GM18505 (cell line): ENCODE measurements around the gene ZNF644.

Experiments used
- ATAC-seq: cut with Tn5 transposase; IDR thresholded peaks from one replicate; pipeline ENCODE4 v1.9.1; 2021; ENCODE audit not compliant: unreplicated experiment
- POLR2A ChIP-seq: IDR thresholded peaks from 4 replicates; pipeline ENCODE4 v1.6.1; 2011; ENCODE audit warnings: borderline replicate concordance; ENCODE audit not compliant: insufficient read depth, insufficient read length; ENCODE audit errors: extremely low read depth

The ZNF644 gene

DNA sequence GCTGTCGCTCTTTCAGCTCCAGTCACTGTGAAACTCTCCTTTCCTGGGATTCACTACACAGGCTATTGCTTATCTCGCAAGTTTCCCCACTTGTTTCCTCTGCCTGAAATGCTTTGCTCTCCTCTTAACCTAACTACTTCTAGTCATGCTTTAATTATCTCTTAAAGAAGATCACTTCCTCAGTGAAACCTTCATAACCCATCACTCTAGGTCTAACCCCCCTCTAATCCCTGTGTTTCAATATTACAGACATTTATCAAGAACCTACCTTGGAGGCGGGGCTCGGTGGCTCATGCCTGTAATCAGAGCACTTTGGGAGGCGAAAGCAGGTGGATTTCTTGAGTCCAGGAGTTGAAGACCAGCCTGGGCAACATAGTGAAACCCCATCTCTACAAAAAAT lies 16.7 kb upstream of the ZNF644 start:
- no peak for ATAC-seq
- no peak for TF ChIP-seq POLR2A

DNA sequence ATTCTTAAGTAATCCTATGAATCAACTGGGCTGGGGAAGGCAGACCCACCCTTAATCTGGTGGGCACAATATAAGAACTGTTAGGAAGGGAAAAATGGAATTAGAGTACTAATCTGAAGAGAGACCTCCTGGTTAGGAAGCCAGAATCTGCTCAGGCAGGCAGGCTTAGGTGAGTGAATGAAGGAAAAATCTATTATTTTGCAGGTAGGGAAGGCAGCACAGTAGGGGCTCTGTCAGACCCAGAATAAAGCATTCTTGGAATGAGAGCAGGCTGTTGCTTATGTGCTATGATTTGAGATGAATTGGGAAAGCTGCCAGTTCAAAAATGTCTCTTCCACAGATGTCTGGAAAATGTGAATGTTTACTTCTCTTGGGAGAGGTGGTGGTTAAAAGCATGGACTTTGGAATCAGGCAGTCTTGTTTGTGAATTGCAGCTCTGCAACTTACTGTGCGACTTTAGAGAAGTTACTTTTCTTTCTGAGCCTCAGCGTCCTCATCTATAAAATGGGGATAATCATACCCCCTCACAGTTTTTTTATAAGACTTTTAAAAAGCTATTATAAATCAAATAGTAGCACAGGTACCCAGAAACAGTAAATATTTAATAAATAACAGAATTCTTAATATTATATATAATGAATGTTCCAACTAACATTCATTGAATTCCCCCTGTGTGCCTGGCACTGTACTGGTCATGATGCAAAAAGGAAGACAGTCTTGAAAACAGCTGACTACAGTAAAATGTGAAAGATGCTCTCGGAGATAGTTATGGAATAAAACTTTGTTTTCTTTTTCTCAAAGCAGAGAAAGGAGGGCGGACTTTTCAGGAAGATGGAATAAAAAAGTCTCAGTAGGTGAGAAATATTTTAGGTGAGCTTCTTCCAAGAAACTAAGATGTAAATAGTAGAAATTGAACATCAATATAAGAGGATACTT lies 15.3 kb upstream of the ZNF644 start:
- no peak for TF ChIP-seq POLR2A
- no peak for ATAC-seq

DNA sequence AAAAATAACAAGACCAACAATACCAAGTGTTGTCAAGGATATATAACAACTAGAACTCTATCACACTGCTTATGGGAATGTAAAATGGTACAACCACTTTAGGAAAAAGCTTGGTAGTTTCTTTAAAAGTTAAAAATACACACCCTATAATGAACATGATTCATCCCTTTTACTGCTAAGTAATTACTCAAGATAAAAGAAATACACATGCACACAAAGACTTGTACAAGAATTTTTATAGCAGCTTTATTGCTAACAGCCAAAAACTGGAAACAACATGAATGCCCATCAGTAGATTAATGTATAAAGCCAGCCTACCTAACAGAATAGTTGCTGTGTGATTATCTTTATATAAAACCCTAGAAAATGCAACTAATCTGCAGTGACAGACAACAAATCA lies 10.5 kb upstream of the ZNF644 start:
- ATAC-seq = no peak

DNA sequence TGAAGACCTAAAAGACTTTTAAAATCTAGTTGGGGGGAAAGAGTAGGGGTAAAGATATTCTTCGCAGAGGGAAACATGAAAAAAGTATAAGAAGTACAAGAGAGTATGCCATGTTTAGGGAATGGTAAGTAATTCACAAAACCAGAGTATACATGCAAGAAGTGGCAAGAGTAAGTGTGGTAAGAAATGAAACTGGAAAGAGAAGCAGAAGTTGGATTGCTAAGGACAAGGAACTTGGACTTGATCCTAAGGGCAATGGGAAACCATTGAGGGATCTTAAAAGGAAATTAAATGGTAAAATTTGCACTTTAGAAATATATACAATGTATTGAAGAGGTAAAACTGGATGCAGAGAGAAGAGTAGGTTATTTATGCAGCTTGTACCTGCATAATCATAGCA lies 9.2 kb upstream of the ZNF644 start:
- no peak for ATAC-seq
- no peak for TF ChIP-seq POLR2A

More for the DNA sequence above, 10.5 kb upstream of the ZNF644 start:
- TF ChIP-seq POLR2A = no peak

DNA sequence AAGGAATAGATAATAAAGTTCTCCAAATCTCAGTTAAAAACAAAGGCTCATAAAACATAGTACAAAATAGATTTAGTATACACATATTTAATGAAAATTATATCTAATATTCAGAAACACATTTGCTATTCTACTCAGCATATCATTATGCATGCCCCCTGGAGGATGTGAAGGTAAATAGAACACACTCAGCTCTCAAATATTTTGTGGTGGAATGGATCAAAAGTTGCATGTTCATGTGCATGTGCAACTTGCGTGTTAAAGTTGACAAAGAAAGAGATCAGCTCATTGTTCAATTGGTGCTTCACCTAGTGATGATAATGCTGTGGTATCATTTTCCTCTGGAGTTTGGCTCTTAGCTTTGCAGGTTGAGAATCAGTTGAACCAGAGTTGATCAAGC lies 4.9 kb upstream of the ZNF644 start:
- no peak for TF ChIP-seq POLR2A
- no peak for ATAC-seq

DNA sequence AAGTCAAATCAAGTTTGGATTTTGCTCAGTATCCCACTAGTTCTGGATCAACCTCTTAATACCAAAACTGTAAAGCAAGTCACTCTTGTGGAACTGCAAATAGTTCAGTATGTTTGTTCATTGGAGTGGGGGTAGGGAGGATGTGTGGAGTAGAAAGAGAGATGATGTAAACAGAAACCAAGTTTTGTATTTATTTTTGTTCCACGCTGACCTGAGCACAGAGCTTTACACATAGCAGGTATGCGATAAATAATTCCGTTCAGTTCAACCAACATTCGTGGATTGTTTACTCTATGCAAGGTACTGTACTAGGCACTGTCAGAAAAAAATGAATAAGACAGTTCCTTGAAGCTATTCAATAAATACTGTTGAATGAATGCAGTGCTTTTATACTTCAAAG lies 4.5 kb upstream of the ZNF644 start:
- TF ChIP-seq POLR2A = no peak
- ATAC-seq = no peak

DNA sequence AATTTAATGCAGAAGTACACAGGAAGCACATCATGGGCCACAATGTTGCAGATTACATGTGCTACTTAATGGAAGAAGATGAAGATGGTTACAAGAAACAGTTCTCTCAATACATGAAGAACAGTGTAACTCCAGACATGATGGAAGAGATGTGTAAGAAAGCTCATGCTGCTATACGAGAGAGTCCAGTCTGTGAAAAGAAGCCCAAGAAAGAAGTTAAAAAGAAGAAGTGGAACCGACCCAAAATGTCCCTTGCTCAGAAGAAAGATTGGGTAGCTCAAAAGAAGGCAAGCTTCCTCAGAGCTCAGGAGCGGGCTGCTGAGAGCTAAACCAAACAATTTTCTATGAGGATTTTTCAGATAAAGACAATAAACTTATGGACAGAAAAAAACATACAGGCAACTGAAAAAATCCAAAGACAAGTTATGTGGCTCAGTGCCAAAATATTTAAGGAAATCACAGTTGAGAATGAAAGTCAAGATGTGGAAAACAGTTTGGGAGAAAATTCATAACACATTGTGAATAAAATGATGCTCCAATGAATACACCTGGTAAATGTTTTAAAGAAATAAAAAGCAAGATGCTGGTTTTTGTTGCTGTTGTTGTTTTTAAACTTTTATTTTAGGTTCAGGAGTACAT lies 2.8 kb upstream of the ZNF644 start:
- ATAC-seq = no peak
- no peak for TF ChIP-seq POLR2A

DNA sequence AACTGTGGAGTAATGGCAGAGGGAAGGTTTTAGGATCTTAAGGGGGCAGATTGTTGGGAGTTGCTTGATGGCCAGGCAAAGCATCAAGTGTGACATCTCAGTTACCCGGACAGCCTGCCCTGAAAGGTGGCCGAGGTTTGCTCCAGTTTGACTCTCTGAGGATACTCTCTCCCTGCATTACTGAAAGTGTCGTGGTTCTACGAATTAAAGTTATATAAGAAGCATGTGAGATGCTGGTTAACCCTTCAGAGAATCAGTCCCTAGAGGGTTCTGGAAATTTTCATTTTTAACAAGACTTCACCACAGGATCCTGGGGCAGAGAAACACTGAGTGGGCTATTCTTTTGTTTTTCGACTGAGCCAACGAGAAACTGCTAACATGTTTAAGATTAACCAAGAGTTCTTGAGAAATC lies 689 bp upstream of the ZNF644 start:
- TF ChIP-seq POLR2A = no peak
- no peak for ATAC-seq

DNA sequence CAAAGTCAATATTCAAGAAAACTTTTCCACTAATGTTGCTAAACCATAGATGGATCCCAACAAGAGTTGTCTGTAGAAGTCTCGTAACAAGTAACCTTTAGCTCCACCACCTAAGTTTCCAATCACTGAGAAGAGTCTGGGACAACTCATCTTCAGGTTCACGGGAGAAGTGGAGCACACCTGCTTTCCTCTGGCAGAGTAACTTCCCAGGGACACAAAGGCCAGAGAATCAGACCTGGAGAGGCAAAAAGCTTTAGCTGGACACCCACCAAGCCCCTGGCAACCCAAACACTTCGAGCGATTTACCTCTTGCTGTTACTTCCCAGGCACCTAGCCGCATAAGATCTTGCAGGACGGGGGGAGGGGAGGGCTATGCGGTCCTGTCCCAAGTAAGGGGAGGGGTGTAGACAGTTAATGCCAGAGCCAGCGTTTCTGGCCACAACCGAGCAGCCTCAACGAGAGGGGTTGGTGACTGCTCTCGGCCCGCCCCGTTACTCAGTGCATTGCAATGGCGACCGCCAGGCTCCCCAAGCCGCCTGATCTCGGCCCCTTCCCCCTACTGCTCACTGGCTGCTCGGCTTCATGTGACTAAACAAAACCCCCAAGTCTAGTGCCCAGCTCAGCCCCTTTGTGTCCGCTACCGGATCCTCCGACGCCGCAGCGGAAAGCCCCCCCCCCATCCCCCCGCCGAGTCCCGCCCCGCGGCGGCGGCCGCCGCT lies 709 bp downstream of the ZNF644 start:
- peak; percentile 45 for ATAC-seq
- TF ChIP-seq POLR2A = no peak

DNA sequence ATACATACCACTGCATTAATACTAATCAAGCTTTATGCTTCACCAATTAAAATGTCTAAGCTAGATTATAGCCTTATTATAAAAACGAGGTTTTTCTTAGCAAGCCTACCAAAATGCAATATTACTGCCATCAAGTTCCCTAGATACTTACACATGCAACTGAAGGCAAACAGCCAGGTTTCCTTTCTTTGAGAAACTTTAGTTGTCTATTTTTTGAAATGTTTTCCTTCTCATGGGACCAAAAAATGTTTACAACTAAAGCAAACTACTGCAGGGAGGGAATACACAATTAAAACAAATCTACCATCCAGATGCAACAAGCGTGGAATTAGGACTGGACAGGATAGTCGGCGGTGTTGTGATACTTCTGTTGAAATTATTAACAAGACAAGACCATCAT lies 1.3 kb downstream of the ZNF644 start:
- no peak for ATAC-seq
- TF ChIP-seq POLR2A = no peak

DNA sequence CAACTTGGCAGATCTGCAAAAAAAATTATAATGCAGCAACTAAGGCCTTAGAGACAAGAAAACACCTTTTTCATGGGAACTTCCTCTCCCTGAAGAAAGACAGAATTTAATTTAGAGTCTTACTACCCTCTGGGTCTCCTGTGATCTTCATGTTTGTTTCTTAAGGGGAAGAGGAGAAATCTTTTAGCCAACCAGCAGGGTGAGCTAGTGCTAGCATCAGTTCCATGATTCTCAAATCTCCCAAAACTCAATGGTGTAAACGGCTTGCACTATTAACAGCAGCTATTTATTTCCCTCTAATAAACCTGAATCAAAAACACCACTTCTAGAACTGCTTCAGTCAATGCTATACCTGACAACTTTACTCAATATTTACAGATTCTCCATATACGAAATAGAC lies 3.8 kb downstream of the ZNF644 start:
- TF ChIP-seq POLR2A = no peak
- ATAC-seq = no peak

DNA sequence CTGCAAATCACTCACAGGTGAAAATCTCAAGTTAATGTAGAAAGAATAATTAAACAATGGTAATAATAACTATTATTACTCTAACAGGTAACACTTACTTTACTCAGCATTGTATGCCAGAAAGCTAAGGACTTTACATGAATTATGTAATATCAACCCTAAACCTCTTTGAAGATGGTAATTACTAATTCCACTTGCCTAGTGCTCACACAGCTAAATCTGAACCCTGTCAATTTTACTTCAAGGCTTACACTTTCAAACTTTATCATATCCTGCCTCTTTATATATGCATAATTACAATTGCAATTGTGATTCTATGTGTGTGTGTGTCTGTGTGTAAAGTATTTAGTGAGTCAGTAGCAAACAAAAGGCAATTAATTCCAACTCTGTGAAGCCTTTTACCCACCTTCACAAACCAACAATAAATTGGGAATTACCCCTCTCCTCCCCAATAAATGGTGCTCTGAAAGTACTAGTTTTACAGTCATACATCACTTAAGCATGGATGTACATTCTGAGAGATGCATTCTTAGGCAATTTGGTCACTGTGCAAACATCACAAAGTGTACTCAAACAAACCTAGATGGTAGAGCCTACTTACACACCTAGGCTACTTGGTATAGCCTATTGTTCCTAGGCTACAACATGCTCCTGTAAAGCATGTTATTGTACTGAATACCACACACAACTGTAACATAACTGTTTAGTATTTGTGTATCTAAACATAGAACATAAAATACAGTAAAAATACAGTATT lies 5.9 kb downstream of the ZNF644 start:
- ATAC-seq = no peak
- no peak for TF ChIP-seq POLR2A

DNA sequence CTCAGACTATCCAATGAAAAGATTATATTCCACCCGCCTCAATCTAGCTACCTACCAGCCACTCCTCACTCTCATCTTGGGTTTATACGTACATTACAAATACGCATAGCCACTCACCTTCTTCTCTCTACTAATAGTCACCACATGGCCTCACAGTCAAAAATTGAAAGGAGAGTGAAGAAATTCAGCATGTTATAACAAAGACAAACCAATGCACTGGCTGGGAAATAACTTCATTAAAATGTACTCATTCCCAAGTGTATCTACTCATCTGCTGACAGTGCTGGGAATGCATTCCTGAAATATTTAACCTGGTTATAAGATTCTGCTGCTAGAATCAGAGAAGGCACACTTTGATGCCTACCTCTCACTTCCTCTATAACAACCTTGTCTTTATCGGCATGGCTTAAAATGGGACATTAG lies 6.5 kb downstream of the ZNF644 start:
- no peak for TF ChIP-seq POLR2A
- no peak for ATAC-seq
